ENCODE measurements around the gene NEK7.
"Not testable (repeated sequence)": the region's sequence is repeated elsewhere in the genome, so short reads cannot be mapped to it uniquely, and the experiment has no call there.

Gene NEK7

DNA sequence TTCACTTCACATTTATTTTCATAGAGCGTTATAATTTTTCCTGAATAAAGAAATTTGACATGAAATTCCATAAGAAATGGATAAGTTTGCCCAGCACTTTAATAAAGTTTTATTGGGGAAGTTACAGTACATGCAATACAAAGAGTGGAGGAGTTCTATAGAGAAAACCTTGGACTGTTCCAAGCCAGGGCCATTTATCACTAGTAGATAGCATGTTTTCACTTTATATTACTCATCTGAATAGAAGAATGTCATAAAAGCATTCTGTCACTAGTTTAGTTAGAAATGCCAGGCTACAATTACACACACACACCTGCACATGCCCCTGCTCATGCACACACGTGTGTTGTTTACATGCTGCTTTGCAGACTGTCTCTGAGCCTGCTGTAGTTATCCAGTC lies 123.3 kb downstream of the NEK7 start:
- DNase-seq (ENCODE audit: low read depth in 1 of 2, low spot score in 1 of 2), result no peak

DNA sequence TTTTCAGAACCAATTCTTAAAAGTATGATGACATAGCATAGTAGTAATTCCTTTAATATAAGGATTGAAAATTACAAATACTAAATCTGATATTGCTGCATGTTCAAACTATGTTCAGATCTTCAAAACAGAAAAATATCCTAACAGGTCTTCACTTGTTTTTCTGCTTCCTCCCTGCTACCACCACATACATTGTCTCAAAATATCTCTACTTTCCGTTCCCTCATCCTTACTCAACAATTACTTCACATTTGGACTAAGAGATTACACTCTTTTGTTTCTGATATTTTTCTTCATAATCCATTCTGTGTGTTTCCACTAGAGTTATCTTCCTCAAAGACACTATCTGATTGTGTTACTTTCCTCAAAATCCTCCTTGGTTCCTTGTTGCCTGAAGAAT lies 125.1 kb downstream of the NEK7 start:
- DNase-seq (ENCODE audit: low read depth in 1 of 2, low spot score in 1 of 2), result no peak

GRCh38 chr1:198283222-198283621 lies 126.4 kb downstream of the NEK7 start:
- DNase-seq (ENCODE audit: low read depth in 1 of 2, low spot score in 1 of 2), result no peak

DNA sequence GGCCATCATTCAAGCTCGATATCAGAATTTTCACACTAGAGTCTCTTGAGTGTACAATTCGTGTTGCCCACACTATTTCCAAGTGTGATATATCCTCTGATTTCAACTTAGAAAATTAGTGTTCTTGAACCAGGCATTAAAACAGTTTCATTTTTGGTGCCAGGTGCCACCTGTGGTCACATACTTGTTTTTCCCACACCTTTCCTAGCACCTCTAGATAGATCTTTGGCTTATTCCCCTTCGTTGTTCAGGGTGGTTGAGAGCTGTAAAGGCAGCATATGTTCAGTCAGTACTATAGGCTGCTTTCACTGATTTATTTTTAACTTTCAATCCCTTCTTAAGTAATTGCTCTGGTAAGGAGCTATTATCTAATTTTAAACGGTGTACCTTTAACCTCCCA lies 131.1 kb downstream of the NEK7 start:
- no peak for DNase-seq (ENCODE audit: low read depth in 1 of 2, low spot score in 1 of 2)

DNA sequence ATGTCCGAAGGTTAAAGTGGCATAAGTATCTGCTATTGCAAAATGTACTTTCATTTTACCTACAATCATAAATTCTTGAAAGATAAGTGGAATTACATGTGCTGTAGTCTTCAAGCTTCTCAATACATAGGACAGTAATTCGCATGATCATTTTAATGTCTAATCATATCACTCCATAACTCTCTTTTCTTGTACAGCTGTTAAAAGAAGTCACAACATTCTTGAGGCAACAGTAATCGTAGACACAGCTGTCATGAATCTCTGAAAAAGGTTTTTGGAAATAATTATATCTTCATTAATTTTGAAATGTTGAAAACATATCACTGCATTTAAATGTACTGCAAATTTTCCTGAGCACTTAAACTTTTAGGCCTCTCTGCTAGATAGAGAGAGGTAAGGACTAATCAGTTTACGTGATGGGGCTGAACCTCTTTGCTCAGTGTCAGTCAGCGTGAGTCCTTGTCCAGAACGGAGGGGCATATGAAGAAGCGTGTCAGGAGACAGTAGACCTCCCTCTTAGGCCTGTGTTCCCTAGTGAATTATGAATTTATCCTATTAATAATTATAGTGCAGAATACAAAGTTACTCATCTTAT lies 133.4 kb downstream of the NEK7 start:
- no peak for DNase-seq (ENCODE audit: low read depth in 1 of 2, low spot score in 1 of 2)

DNA sequence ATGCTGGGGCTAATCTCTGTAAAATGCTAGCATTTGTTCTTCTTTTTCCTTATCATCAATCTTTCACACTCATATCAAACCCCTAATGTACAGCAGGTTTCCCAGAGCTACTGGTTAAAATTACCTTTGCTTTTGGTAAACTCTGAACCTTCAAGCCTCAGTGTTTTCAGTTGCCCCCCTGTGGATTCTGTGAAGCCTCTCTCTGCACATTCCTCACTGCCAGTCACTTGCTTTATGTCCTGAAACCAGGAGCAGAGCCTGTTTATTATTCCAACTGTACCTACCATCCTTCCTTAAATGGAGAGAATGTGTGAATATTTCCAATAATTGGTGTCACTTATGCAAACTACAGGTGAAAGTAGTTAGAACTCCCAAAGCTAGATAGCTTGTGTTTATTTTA lies 134.2 kb downstream of the NEK7 start:
- DNase-seq (ENCODE audit: low read depth in 1 of 2, low spot score in 1 of 2), result no peak

DNA sequence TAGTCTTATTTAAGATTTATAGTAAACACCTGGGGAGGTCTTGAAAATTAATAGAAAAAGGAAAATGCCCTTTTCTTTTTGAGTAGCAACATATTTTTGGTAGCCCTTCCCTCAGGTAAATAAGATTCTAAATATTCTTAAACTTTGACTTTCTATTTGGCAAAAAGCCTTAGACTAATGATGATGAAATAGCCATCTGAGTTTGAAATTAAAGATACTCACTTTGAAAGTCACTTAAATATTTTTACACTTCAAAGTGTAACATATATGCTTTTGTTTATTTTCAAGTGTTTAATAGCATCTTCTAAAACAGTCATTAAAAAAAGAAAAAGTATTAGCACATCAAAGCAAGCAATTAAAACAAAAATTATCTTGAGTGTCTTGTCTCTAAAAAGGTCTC lies 135.1 kb downstream of the NEK7 start:
- DNase-seq (ENCODE audit: low read depth in 1 of 2, low spot score in 1 of 2), result no peak

DNA sequence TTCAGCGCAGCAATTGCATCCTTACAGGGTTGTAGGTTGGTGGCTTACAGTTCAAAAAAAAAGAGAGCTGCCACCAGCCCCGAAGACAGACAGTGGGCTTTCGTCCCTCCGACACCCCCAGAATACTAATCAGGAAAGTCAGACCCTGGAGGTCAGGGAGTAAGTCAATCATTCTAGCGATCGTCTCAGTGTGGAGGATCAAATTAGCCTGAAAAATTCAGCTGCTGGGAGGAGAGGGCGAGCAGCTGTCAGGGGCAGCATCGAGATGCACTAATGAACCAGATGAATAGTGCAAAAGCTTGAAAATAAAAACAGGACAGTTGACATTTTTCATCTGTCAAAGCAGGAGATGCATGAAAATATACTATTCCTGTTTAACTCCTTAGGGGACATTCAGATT lies 138.4 kb downstream of the NEK7 start:
- no peak for DNase-seq (ENCODE audit: low read depth in 1 of 2, low spot score in 1 of 2)

DNA sequence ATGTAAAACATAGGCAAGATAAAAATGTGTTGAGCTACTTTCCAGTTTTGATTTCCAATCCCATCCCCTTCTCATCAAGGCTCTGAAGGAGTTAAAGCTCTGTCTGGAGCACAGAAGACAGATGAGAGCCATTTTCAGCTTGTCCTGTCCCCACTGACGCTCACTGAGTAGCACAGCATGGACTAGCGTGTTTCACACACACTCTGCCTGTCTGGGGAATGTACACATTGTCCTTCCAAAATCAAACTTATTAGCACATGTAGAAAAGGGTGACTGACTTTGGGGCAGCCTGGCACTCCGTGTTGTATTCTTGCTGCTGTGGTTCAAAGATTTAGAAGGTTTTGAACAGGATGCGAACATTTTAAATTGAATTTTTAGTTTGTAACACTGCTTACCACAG lies 139.2 kb downstream of the NEK7 start:
- DNase-seq (ENCODE audit: low read depth in 1 of 2, low spot score in 1 of 2), result no peak

DNA sequence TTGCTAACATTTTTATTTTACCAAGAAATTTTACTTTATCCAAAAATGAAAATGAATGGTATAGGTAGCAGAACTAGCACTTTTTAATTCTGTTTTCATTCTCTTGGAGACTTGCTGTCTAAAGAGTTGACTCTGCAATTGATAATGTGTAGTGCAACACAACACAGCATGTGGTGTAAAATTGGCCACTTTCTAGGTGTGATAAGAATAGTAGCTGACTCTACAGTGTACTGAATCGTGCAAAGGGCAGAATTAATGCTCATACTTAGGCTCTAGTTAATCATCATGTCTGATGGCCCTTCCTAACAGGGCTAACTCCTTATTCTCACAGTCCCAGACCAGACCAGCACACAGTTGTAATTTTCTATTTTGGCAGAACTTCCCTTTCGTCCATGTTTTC lies 140.5 kb downstream of the NEK7 start:
- DNase-seq (ENCODE audit: low read depth in 1 of 2, low spot score in 1 of 2), result no peak

GRCh38 chr1:198298640-198299039 lies 141.8 kb downstream of the NEK7 start:
- DNase-seq (ENCODE audit: low read depth in 1 of 2, low spot score in 1 of 2), result no peak

DNA sequence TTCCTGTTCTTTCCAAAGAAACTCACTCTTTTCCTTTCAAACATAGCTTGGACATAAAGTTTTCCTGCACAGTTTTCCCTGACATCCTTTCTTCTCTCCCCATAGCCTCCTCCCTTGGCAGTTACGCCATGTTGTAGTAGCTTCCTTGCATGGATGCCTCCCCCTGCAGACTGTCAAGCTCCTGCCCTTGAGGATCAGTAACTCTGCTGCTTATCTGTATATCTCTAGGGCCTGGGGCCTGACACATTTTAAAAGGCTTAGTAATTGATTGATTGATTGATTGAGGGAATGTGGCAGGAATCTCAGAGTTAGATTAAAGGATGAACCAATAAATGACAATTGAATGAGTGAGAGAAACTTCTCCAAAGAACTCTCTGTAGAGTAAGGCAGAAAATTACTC lies 143.7 kb downstream of the NEK7 start:
- DNase-seq (ENCODE audit: low read depth in 1 of 2, low spot score in 1 of 2), result no peak

DNA sequence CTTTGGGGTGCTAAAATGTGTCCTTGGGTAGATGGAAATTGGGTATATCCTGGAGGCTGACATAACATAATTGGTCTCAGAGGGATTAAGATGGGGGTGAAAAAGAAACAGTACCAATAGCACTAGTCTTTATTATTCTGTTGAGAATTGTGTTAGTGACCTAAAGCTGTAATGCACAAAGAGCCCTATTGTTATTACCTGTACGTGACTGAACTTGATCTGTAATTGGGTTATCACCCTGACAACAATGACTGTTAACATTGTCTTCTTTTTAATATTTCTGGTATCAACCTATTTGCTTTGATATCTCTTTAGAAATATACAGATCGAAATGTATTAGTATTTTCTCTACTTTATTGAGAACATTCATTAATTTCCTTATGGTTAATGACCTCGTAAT lies 147.6 kb downstream of the NEK7 start:
- no peak for DNase-seq (ENCODE audit: low read depth in 1 of 2, low spot score in 1 of 2)

DNA sequence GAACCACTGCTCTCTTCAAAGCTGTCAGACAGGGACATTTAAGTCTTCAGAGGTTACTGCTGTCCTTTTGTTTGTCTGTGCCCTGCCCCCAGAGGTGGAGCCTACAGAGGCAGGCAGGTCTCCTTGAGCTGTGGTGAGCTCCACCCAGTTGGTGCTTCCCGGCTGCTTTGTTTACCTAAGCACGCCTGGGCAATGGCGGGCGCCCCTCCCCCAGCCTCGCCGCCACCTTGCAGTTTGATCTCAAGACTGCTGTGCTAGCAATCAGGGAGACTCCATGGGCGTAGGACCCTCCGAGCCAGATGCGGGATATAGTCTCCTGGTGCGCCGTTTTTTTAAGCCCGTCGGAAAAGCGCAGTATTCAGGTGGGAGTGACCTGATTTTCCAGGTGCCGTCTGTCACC lies 158.0 kb downstream of the NEK7 start:
- not testable (repeated sequence) for DNase-seq (ENCODE audit: low read depth in 1 of 2, low spot score in 1 of 2)

GRCh38 chr1:198315331-198315730 lies 158.5 kb downstream of the NEK7 start:
- not testable (repeated sequence) for DNase-seq (ENCODE audit: low read depth in 1 of 2, low spot score in 1 of 2)

DNA sequence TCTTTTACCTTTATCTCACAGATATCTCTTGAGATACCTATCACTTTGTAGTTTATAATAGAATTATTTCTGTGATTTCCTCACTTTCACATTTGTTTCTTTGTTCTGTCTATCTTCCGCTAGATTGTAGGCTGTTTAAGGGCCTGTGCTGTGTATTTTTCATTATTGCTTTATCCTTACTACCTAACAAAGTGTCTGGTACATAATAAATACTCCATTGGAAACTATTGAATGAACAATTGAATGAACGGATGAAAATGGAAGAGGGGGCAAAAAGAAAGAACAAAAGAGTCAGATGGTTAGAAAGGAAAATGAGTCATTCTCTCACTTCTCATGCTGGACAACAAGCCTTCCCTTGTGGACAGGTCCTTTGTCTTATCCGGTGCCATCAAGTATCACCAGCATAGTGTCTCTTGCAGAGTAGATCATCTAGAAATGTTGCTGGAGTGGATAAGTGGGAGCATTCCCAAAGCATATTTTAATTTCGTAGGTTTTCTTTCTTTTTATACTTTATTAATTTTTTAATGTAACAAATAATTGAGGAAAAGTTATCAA lies 159.8 kb downstream of the NEK7 start:
- no peak for DNase-seq (ENCODE audit: low read depth in 1 of 2, low spot score in 1 of 2)

DNA sequence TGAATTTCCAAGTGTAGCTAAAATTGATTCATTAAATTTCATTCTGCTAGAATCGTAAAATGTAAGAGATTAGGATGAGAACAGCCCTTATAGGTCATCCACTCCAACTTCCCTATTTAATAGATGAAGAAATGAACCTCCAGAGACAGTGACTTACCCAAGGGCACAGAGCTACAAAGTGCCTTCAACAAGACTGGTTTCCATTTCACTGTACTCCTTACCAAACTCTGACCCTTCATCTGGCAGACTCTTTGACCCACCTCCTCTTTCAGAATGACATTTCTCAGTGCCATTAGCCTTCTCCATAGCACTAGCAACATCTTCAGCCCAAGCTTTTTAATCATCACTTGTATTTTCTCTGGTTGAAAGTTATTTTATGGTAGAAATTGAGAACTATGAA lies 161.3 kb downstream of the NEK7 start:
- DNase-seq (ENCODE audit: low read depth in 1 of 2, low spot score in 1 of 2), result no peak

GRCh38 chr1:198320759-198321158 lies 164.0 kb downstream of the NEK7 start:
- no peak for DNase-seq (ENCODE audit: low read depth in 1 of 2, low spot score in 1 of 2)

DNA sequence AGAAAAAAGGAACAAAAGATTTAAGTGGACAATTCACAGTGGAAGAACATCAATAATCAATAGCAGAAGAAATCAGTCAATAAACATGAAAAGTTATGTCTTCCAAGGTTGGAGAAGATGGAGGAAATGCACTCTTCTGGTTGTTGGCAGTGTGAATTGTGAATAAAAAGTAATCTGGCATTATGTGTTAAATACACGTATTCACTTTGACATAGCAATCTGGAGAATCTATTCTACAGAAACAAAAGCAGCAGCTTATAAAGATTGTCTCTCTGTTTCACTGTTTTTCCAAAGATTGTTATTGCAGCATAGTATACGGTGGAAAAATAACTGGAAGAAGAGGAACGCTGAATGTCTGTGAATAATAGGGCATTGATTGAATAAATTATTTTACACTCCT lies 169.4 kb downstream of the NEK7 start:
- DNase-seq (ENCODE audit: low read depth in 1 of 2, low spot score in 1 of 2), result no peak

DNA sequence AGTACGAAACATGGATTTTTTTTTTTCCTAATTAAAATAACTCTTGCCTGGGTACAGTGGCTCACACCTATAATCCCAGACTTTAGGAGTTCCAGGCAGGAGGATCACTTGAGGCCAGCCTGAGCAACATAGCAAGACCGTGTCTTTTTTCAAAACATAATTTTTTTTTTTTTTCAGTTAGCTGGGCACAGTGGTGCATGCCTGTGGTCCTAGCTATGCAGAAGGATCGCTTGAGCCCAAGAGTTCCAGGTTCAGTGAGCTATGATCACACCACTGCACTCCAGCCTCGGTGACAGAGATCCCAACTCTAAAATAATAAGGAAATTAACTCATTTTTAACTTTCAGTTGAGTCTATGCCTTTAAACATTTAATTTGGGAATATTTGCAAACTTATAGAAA lies 170.1 kb downstream of the NEK7 start:
- no peak for DNase-seq (ENCODE audit: low read depth in 1 of 2, low spot score in 1 of 2)

DNA sequence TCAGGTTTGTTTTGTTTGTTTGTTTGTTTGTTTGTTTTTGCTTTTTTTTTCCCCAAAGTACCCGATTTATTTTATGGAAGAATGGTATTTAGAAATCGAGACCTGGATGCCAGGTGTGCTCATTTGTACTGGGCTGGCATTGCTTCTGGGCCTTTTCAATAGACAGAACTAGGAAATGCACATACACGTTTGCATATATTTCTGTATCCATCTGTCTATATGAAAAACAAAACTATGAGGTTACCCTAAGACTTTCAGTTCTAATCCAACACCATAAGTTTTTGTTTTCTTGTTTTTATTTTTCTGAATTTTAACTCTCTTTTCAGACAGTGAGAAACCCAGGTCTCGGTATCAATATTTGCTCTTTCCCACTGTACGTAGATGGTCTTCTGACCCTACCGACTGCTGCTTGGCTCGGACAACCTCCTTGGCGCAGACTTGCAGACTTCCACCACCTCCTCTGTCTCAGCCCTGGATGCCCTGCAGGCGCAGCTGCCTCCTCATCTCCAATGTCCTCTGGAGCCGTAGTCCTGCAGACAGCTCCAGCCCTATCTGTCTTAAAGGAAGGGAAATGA lies 171.7 kb downstream of the NEK7 start:
- DNase-seq (ENCODE audit: low read depth in 1 of 2, low spot score in 1 of 2), result no peak

GRCh38 chr1:198330982-198331615 lies 174.3 kb downstream of the NEK7 start:
- no peak for DNase-seq (ENCODE audit: low read depth in 1 of 2, low spot score in 1 of 2)

DNA sequence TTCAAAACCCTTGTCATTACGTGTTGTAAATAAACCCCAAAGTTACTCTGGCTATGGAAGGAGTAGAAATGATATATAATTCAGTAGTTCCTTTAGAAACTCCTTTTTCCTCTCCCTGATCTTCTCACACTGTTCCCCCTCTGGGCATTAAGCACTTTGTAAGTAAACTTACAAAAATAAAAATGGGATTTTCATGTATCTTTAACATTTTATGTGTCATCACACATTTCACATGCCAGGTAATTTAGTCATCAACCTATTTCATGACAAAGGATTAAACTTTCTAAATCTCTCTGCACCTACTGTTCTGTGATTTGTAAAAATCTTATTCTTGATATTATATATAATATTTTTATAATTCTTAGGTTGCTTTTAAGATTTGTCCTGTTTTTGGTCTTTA lies 176.9 kb downstream of the NEK7 start:
- no peak for DNase-seq (ENCODE audit: low read depth in 1 of 2, low spot score in 1 of 2)
